ENCODE data around the gene ZNF827. TPM values are rescaled to one million over a fixed set of nuclear protein-coding genes. Genes with fewer than 3 reads are reported as not detected.
A peak's percentile ranks its signal among the peaks of the same experiment; 100 is the strongest.

The ZNF827 gene
- total RNA-seq, 1 donor from 2014 or later: 19.5 TPM

- Histone ChIP-seq H3K36me3 (no peaks in the 10 kb centered on the region), H3K27ac (no peak overlapping the region), H3K9me3 (no peaks in the 10 kb centered on the region), H3K4me3 (no peak overlapping the region), H3K4me1 (no peaks in the 10 kb centered on the region), H3K27me3 (no peaks in the 10 kb centered on the region)
- DNase-seq (ENCODE audit: low spot score in 2 of 2): no peak
- TF ChIP-seq CTCF (IDR thresholded peaks at IDR 0.05): no peak
- intact Hi-C loops (cut with DNase I): no loop called here
Measured at GRCh38 chr4:145927030-145927429, 11.6 kb downstream of the ZNF827 start.

GRCh38 chr4:145921231-145921630, 17.4 kb downstream of the ZNF827 start:
- H3K9me3 ChIP-seq: no peaks in the 10 kb centered on the region
- peaks cover 0 to 8% of the 10 kb centered on the region in 2 donors for H3K4me1 ChIP-seq
- H3K27me3 ChIP-seq: no peaks in the 10 kb centered on the region
- no peak for TF ChIP-seq CTCF (IDR thresholded peaks at IDR 0.05)
- H3K4me3 ChIP-seq: no peak overlapping the region
- DNase-seq (ENCODE audit: low spot score in 2 of 2): no peak
- intact Hi-C loops (cut with DNase I): no loop called here
- no peak overlapping the region for H3K27ac ChIP-seq
- H3K36me3 ChIP-seq: no peaks in the 10 kb centered on the region

GRCh38 chr4:145920205-145920604, 18.4 kb downstream of the ZNF827 start:
- intact Hi-C loops (cut with DNase I): no loop called here
- peak overlapping the region in 1 of 2 donors; percentile 46 for H3K27ac ChIP-seq
- no peak for DNase-seq (ENCODE audit: low spot score in 2 of 2)
- TF ChIP-seq CTCF (IDR thresholded peaks at IDR 0.05): no peak
- no peaks in the 10 kb centered on the region for H3K27me3 ChIP-seq
- no peaks in the 10 kb centered on the region for H3K36me3 ChIP-seq
- no peak overlapping the region for H3K4me3 ChIP-seq
- no peaks in the 10 kb centered on the region for H3K9me3 ChIP-seq
- peaks cover 0 to 8% of the 10 kb centered on the region in 2 donors for H3K4me1 ChIP-seq

- TF ChIP-seq CTCF (IDR thresholded peaks at IDR 0.05): no peak
- no peak overlapping the region for H3K4me3 ChIP-seq
Measured at GRCh38 chr4:145912376-145912775, 26.2 kb downstream of the ZNF827 start.

GRCh38 chr4:145909773-145910172, 28.9 kb downstream of the ZNF827 start:
- Histone ChIP-seq H3K27ac (no peak overlapping the region), H3K36me3 (no peaks in the 10 kb centered on the region), H3K9me3 (no peaks in the 10 kb centered on the region), H3K4me1 (peaks cover 0 to 8% of the 10 kb centered on the region in 2 donors), H3K27me3 (no peaks in the 10 kb centered on the region), H3K4me3 (no peak overlapping the region)
- intact Hi-C loops (cut with DNase I): no loop called here
- no peak for DNase-seq (ENCODE audit: low spot score in 2 of 2)
- TF ChIP-seq CTCF (IDR thresholded peaks at IDR 0.05): no peak

More at GRCh38 chr4:145912376-145912775, 26.2 kb downstream of the ZNF827 start:
- Histone ChIP-seq H3K27me3 (no peaks in the 10 kb centered on the region), H3K9me3 (no peaks in the 10 kb centered on the region), H3K4me1 (peaks cover 0 to 4% of the 10 kb centered on the region in 2 donors), H3K36me3 (no peaks in the 10 kb centered on the region), H3K27ac (no peak overlapping the region)
- DNase-seq (ENCODE audit: low spot score in 2 of 2): no peak
- intact Hi-C loops (cut with DNase I): no loop called here

DNA sequence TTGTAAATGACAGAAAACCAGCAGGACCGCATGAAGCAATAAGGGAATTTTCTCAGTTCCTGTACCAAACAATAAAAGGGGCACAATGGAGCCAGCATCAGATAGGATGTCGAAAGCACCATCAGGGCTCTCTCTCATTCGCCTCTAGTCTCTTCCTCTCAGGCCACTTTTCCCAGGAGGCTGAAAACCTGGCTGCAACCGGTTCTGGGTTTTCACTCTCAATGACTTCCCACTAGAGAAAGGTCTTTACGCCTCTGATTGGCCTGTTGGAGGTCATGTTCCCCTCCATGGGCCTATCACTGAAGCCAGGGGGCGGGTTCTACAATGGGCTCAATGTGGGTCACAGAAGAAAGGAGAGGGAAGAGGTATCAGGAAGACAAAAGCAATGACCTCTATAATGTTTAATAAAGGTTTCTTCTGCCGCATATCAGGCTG, 29.3 kb downstream of the ZNF827 start:
- no peak for DNase-seq (ENCODE audit: low spot score in 2 of 2)
- Histone ChIP-seq H3K27ac (no peak overlapping the region), H3K27me3 (no peaks in the 10 kb centered on the region), H3K4me3 (no peak overlapping the region), H3K4me1 (peaks cover 0 to 8% of the 10 kb centered on the region in 2 donors), H3K36me3 (no peaks in the 10 kb centered on the region), H3K9me3 (no peaks in the 10 kb centered on the region)
- TF ChIP-seq CTCF (IDR thresholded peaks at IDR 0.05): no peak
- intact Hi-C loops (cut with DNase I): no loop called here

Data from ascending aorta (tissue), 2 donors.